ENCODE data around the gene VAV1. TPM values are rescaled to one million over a fixed set of nuclear protein-coding genes. Genes with fewer than 3 reads are reported as not detected.

The VAV1 gene
- total and polyA plus RNA-seq, 2 donors (not counting 1 experiment from before 2014, with no cell fraction given): 62.7 to 98.8 TPM

DNA sequence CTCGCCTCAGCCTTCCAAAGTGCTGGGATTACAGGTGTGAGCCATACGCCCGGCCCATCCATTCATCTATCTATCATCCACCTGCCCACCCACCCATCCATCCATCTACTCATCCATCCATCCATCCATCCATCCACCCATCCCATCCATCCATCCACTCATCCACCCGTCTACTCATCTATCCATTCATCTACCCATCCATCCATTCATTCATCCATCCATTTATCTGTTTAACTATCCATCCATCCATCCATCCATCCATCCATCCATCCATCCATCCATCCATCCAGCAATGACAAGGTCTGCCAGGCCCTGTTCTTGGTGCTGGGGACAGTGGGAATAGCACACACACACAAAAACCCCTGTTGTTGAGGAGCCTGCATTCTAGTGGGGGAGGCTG is 4.5 kb downstream of the VAV1 start:
- H3K79me2 ChIP-seq (ENCODE audit: control insufficient read depth, insufficient read depth, low read length): peaks cover 95% of the 10 kb centered on the region
- H3K9me3 Mint-ChIP-seq (ENCODE audit: insufficient read depth): no peaks in the 10 kb centered on the region
- POLR2A ChIA-PET: no interaction called here
- ATAC-seq (ENCODE audit: low read depth) (no peak), DNase-seq (no peak)
- peak overlapping the region; percentile 13 for H3K4me3 Mint-ChIP-seq
- no peak overlapping the region for H3K4me3 ChIP-seq (ENCODE audit: control extremely low read depth in 1 of 5, extremely low read depth in 1 of 5, insufficient read depth in 1 of 5, low read depth in 2 of 5, low read length in 4 of 5)
- peaks cover 3 to 46% of the 10 kb centered on the region in 2 experiments for H3K36me3 ChIP-seq (replicated peaks in 1 of 2; ENCODE audit: control extremely low read depth in 1 of 2, control insufficient read depth in 1 of 2, extremely low read depth in 1 of 2, insufficient read depth in 2 of 2, low read length in 1 of 2)
- no peaks in the 10 kb centered on the region for H3K27me3 ChIP-seq (replicated peaks in 1 of 4; ENCODE audit: control extremely low read depth in 1 of 4, control insufficient read depth in 3 of 4, insufficient read depth in 4 of 4, low read length in 3 of 4)
- peaks cover 34 to 58% of the 10 kb centered on the region in 2 donors for H3K4me1 ChIP-seq (ENCODE audit: control insufficient read depth in 2 of 2, insufficient read depth in 2 of 2, low read length in 2 of 2)
- intact Hi-C loops (cut with micrococcal nuclease): loop anchor here (10.0 kb wide), 1 partner anchor 568 kb away; the partner anchor contains the start of gene ARHGEF18
- CTCF ChIA-PET: no interaction called here
- no peak overlapping the region for H3K4me2 ChIP-seq (replicated peaks; ENCODE audit: low read depth, low read length, poor library complexity, severe bottlenecking)
- no peaks in the 10 kb centered on the region for H3K9me3 ChIP-seq (ENCODE audit: control extremely low read depth in 1 of 3, control insufficient read depth in 2 of 3, insufficient read depth in 1 of 3, low read length in 2 of 3)
- TF ChIP-seq, protein P1, sequence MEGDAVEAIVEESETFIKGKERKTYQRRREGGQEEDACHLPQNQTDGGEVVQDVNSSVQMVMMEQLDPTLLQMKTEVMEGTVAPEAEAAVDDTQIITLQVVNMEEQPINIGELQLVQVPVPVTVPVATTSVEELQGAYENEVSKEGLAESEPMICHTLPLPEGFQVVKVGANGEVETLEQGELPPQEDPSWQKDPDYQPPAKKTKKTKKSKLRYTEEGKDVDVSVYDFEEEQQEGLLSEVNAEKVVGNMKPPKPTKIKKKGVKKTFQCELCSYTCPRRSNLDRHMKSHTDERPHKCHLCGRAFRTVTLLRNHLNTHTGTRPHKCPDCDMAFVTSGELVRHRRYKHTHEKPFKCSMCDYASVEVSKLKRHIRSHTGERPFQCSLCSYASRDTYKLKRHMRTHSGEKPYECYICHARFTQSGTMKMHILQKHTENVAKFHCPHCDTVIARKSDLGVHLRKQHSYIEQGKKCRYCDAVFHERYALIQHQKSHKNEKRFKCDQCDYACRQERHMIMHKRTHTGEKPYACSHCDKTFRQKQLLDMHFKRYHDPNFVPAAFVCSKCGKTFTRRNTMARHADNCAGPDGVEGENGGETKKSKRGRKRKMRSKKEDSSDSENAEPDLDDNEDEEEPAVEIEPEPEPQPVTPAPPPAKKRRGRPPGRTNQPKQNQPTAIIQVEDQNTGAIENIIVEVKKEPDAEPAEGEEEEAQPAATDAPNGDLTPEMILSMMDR (IDR thresholded peaks at IDR 0.05): no peak
- H3K27ac Mint-ChIP-seq: no peak overlapping the region
- no peak overlapping the region for H2AFZ ChIP-seq (ENCODE audit: insufficient read depth, low read depth, low read length, poor library complexity, severe bottlenecking)
- H4K20me1 ChIP-seq (ENCODE audit: control insufficient read depth, insufficient read depth, low read length, poor library complexity, severe bottlenecking): peaks cover 81% of the 10 kb centered on the region
- 97% methylated on average over 3 of the region's 4 CpGs for WGBS (ENCODE audit: insufficient coverage)
- H3K9ac ChIP-seq (ENCODE audit: low read length): no peak overlapping the region
- peak overlapping the region in 1 of 2 donors; percentile 65 for H3K27ac ChIP-seq (ENCODE audit: low read length in 2 of 2)
- H3K4me1 Mint-ChIP-seq: peaks cover 56% of the 10 kb centered on the region
- no peaks in the 10 kb centered on the region for H3K27me3 Mint-ChIP-seq

- H3K4me1 Mint-ChIP-seq: peaks cover 51% of the 10 kb centered on the region
- ATAC-seq (ENCODE audit: low read depth) (no peak), DNase-seq (no peak)
- Histone ChIP-seq H4K20me1 (ENCODE audit: control insufficient read depth, insufficient read depth, low read length, poor library complexity, severe bottlenecking) (peaks cover 83% of the 10 kb centered on the region), H3K9ac (ENCODE audit: low read length) (no peak overlapping the region), H3K27me3 (replicated peaks in 1 of 4; ENCODE audit: control extremely low read depth in 1 of 4, control insufficient read depth in 3 of 4, insufficient read depth in 4 of 4, low read length in 3 of 4) (no peaks in the 10 kb centered on the region), H2AFZ (ENCODE audit: insufficient read depth, low read depth, low read length, poor library complexity, severe bottlenecking) (no peak overlapping the region), H3K4me3 (ENCODE audit: control extremely low read depth in 1 of 5, extremely low read depth in 1 of 5, insufficient read depth in 1 of 5, low read depth in 2 of 5, low read length in 4 of 5) (no peak overlapping the region), H3K4me2 (replicated peaks; ENCODE audit: low read depth, low read length, poor library complexity, severe bottlenecking) (no peak overlapping the region), H3K4me1 (ENCODE audit: control insufficient read depth in 2 of 2, insufficient read depth in 2 of 2, low read length in 2 of 2) (peaks cover 30 to 55% of the 10 kb centered on the region in 2 donors), H3K36me3 (replicated peaks in 1 of 2; ENCODE audit: control extremely low read depth in 1 of 2, control insufficient read depth in 1 of 2, extremely low read depth in 1 of 2, insufficient read depth in 2 of 2, low read length in 1 of 2) (peaks cover 3 to 46% of the 10 kb centered on the region in 2 experiments), H3K27ac (ENCODE audit: low read length in 2 of 2) (peak overlapping the region in 1 of 2 donors; percentile 65), H3K79me2 (ENCODE audit: control insufficient read depth, insufficient read depth, low read length) (peaks cover 96% of the 10 kb centered on the region), H3K9me3 (ENCODE audit: control extremely low read depth in 1 of 3, control insufficient read depth in 2 of 3, insufficient read depth in 1 of 3, low read length in 2 of 3) (no peaks in the 10 kb centered on the region)
- H3K9me3 Mint-ChIP-seq (ENCODE audit: insufficient read depth): no peaks in the 10 kb centered on the region
- 94% methylated on average over 1 of the region's 2 CpGs for WGBS (ENCODE audit: insufficient coverage)
- CTCF ChIA-PET: no interaction called here
- intact Hi-C loops (cut with micrococcal nuclease): loop anchor here (10.0 kb wide), 1 partner anchor 567 kb away; the partner anchor contains the start of gene ARHGEF18
- TF ChIP-seq, protein P1 (IDR thresholded peaks at IDR 0.05): no peak
- TF ChIP-seq EZH2 (IDR thresholded peaks at IDR 0.05; ENCODE audit: borderline replicate concordance, insufficient read depth, low read depth, low read length, poor library complexity, severe bottlenecking): no peak
- peak overlapping the region; percentile 13 for H3K4me3 Mint-ChIP-seq
- no peaks in the 10 kb centered on the region for H3K27me3 Mint-ChIP-seq
- peak overlapping the region; percentile 54 for H3K27ac Mint-ChIP-seq
- POLR2A ChIA-PET: interaction anchor here (2.5 kb wide), 1 partner anchor 23 kb away, joined by 6 read pairs; no protein-coding TSS in a partner anchor
These were observed 4.9 kb downstream of the VAV1 start for GRCh38 chr19:6777434-6777833.
